ENCODE measurements around the gene PAQR5.
"Not testable (repeated sequence)": the region's sequence is repeated elsewhere in the genome, so short reads cannot be mapped to it uniquely, and the experiment has no call there.

PAQR5 gene, protein sequence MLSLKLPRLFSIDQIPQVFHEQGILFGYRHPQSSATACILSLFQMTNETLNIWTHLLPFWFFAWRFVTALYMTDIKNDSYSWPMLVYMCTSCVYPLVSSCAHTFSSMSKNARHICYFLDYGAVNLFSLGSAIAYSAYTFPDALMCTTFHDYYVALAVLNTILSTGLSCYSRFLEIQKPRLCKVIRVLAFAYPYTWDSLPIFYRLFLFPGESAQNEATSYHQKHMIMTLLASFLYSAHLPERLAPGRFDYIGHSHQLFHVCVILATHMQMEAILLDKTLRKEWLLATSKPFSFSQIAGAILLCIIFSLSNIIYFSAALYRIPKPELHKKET

DNA sequence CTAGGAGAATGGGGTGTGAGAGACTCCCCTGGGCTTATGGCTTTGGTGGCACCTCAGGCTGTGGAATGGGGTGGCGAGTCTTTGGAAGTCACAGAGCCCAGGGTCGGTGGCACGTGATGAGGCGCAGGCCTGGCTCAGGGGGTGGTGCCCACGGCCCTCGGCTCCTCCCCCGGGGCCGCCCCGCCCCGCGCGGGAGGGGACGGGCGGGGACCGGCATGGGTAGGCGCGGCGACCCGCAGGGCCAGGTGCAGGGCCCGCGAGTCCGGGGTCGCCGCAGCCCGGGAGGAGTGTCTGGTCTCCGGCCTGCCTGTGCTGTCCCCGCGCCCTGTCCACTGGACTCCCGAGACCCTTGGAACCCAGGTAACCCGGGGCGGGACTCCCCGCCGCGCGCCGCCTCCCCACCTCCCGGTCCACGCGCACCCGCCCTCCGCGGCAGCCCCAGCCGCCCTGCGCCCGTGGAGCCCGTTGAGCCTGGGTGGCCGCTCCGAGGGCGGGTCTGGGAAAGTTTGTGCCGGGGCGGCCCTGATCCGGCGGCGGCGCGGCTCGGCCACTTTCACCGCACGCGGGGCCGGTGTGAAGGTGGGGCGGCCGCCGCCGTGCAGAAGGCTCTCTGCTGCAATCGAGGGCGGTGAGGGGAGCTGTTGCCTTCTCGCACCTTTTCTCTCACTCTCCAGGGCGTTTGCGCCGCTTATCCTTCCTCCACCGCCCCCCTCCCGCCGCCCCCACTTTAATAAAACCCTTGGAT is at the start of gene PAQR5:
PAQR5 (plus strand) TSS at position 216 of the 745 bp plus-strand sequence. CDS start 61,169 bp downstream, outside the sequence.
- peak in 1 of 2 donors; percentile 44 for DNase-seq

DNA sequence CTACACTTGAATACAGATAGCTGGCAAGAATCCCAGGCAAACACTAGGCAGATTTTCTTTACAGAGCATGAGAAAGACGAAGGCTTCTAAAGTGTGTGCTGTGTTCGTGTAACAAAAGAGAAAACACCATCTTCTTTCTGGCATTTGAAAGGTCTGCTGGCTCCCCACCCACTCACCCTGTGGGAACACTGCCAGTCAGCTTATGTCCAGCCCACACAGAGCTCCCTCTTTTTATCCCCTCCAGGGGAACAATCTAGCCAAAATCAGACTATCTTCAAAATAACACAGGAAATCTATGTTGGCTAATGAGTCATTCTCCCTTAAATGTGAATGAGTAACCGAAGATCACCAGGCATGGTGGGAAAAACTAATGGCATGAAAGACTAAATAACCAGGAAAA is 45.6 kb upstream of the PAQR5 start:
- DNase-seq: no peak

DNA sequence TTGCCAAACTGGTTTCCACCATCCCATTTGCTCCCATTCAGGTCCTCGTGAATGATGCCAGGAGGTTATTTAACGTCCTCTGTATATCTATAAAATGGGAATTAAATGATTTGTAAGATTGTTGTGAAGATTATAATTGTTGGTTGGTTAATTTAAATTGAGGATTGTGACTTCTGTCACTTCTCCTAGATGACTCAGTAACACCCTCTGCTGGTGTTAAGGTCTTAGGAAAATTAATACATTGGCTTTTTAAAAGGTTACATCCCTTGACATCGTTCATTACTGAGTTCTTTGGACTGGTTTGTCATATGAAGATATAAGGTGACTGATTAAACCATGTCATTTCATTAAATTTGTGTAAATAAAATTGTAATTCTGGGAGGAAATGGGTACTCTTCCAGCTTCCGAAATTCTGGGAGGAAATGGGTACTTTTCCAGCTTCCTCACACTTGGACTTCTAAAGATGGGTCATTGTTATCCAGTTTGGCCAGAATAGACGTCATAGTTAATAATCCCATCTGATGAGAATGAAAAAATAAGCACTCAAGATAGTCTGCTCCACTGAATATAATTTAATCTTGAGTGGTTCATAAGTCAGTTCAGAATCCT is 33.3 kb upstream of the PAQR5 start:
- DNase-seq: no peak

- DNase-seq: no peak
Measured at GRCh38 chr15:69271217-69271616, 27.5 kb upstream of the PAQR5 start.

DNA sequence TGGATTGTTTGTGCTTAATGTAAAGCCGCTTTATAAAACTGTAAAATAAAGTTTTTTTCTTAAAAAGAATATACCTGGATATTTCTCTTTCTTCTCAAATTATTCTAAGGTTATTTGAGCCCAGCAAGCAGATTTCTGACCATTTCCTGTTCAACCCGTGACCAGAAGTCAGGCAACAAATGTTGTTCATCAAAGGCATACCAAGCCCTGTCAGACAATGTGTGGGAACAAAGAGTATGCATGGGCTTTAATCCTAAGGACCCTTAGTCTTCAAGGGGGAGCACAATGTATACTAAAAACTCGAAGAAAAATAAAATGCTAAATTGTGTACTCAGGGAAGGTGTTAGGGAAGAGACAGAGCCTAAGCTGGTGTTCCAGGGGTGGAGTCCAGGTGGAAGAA is 26.6 kb upstream of the PAQR5 start:
- DNase-seq: no peak

GRCh38 chr15:69272891-69273290 is 25.8 kb upstream of the PAQR5 start:
- DNase-seq: no peak

- no peak for DNase-seq
Measured at GRCh38 chr15:69275074-69275670, 23.5 kb upstream of the PAQR5 start.

- DNase-seq: no peak
Measured at GRCh38 chr15:69275933-69276560, 22.7 kb upstream of the PAQR5 start.

DNA sequence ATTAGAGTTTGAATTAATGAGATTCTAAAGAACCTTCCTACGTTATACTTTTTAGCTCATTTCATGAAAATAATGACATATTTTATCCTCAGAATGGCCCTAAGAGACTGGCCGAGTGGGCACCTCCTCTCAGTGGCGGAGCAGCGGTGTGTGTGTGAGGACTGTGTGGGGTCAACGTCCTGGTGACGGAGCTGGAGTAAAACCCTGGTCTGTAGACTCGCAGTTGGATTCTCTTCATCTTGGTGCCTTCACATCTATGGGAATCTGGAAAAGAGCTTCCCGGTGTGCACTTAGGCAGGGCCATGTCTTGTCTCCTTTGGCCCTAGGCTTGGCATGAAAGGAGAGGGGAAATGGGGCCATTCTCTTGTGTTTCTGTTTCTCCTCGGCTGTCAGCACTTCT is 21.4 kb upstream of the PAQR5 start:
- DNase-seq: no peak

- DNase-seq: no peak
Measured at GRCh38 chr15:69279636-69280035, 19.1 kb upstream of the PAQR5 start.

GRCh38 chr15:69280783-69281182 is 17.9 kb upstream of the PAQR5 start:
- DNase-seq: no peak

GRCh38 chr15:69282104-69282743 is 16.5 kb upstream of the PAQR5 start:
- DNase-seq: no peak

DNA sequence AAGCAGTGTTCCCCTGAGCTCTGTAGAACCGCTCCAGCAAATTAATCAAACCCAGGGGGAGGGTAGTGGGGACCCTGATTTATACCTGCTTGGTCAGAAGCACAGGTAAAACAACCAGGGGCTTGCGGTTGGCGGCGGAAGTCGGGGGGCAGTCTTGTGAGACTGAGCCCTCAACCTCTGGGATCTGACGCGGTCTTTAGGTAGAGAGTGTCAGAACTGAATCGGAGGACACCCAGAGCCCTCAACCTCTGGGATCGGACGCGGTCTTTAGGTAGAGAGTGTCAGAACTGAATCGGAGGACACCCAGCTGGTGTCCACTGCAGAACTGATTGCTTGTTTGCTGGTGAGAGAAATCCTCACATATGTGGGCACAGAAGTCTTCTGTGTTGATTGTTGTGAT is 12.9 kb upstream of the PAQR5 start:
- DNase-seq: no peak

DNA sequence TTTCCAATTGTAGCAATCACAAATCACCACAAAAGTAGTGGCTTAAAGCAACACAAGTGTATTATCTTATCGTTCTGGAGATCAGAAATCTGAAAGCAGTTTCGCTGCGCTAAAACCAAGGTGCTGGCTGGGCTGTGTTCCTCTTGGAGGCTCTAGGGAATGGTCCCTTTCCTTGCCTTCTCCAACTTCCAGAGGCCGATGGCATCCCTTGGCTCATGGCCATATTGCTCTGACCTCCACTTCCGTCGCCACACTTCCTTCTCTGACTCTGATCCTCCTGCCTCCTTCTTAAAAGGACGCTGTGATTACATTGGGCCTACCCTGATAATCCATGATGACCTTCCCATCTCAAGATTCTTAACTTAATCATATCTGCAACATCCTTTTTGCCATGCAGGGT is 10.7 kb upstream of the PAQR5 start:
- DNase-seq: no peak

DNA sequence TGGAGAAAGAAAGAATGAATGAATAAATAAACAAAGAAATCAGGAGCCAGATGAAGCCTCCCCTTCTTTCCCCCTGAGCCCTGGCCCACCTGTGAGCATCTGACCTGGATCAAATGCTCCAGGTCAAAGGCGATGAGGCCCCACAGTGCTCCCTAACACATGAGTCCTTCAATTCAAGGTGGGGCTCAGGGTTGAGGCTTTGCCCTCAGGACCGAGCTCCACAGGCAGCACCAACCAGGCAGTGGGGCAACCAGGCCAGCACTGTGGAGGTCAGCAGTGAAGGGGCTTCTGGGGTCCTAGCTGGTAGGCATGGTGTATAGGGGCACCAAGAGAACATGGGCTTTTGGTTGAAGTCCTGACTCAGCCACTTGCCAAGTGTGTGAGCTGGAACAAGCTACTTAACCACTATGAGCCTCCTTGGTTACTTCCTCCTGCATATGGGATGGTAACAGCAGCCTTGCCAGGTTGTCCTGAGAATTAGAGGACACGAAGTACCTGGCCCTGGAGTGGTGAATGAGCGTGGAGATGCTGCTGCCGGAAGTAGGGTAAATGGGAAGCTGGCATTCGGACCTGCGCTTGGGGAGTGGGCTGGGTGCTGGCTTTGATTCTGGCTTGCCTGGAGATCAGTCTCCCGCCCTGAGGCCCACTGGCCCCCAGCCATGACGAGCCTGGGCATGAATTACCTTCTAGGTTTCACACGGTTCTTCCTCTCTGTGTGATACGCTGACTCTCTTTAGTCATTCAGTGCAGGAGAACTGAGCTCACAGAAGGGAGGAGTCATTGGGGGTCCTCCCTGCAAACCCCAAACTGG is 10.0 kb upstream of the PAQR5 start:
- DNase-seq: no peak

- no peak for DNase-seq
Measured at GRCh38 chr15:69289342-69290146, 9.2 kb upstream of the PAQR5 start.

- no peak for DNase-seq
Measured at GRCh38 chr15:69290346-69291164, 8.2 kb upstream of the PAQR5 start.

GRCh38 chr15:69291651-69292050 is 7.1 kb upstream of the PAQR5 start:
- not testable (repeated sequence) for DNase-seq

- no peak for DNase-seq
Measured at GRCh38 chr15:69292826-69293420, 5.8 kb upstream of the PAQR5 start.
